Natural killer cell treated with Interleukin-12 subunit alpha and Interleukin-12 subunit beta and Interleukin-15 and Interleukin-18, amount 100 ng/mL, for 72 hours (primary cell): ENCODE measurements around the gene PRDM16. TPM values are rescaled to one million over a fixed set of nuclear protein-coding genes. Genes with fewer than 3 reads are reported as not detected.

Experiments used
- ATAC-seq, 2 donors: fragments of 150-1000 bp; cut with Tn5 transposase in 1 of 2; sonication (Bioruptor Pico), chemical (Tn5 transposase) in 1 of 2; 2 replicates each; pipeline ENCODE4 v1.10.0; 2021
- DNase-seq: peaks from one replicate; pipeline ENCODE4 v3.0.0; 2022; ENCODE audit warnings: low spot score
- H3K27ac Mint-ChIP-seq, 2 donors: 1 replicate in 1 of 2; 2 replicates in 1 of 2; pipeline ENCODE4 v1.8.0; 2022; ENCODE audit warnings: mixed read lengths in 2 of 2, mild to moderate bottlenecking in 1 of 2, moderate library complexity in 1 of 2
- H3K27me3 Mint-ChIP-seq, 2 donors: 1 replicate in 1 of 2; 2 replicates in 1 of 2; pipeline ENCODE4 v1.8.0; 2022; ENCODE audit warnings: mixed read lengths in 2 of 2
- H3K36me3 Mint-ChIP-seq: one replicate; pipeline ENCODE4 v1.8.0; 2022; ENCODE audit warnings: mixed read lengths
- H3K4me1 Mint-ChIP-seq, 2 donors: 1 replicate in 1 of 2; 2 replicates in 1 of 2; pipeline ENCODE4 v1.8.0; 2022; ENCODE audit warnings: low read depth in 2 of 2, mixed read lengths in 2 of 2, mild to moderate bottlenecking in 1 of 2
- H3K4me3 Mint-ChIP-seq: one replicate; pipeline ENCODE4 v1.8.0; 2022; ENCODE audit warnings: mixed read lengths
- H3K9me3 Mint-ChIP-seq: 2 replicates; pipeline ENCODE4 v1.8.0; 2022; ENCODE audit warnings: mixed read lengths
- total RNA-seq, 2 donors: library from RNA; stranded (reverse); gene quantifications; one replicate each; pipeline ENCODE4 v1.2.3, GENCODE V29; 2022

PRDM16 gene
- total RNA-seq, 2 donors from 2014 or later = not detected

DNA sequence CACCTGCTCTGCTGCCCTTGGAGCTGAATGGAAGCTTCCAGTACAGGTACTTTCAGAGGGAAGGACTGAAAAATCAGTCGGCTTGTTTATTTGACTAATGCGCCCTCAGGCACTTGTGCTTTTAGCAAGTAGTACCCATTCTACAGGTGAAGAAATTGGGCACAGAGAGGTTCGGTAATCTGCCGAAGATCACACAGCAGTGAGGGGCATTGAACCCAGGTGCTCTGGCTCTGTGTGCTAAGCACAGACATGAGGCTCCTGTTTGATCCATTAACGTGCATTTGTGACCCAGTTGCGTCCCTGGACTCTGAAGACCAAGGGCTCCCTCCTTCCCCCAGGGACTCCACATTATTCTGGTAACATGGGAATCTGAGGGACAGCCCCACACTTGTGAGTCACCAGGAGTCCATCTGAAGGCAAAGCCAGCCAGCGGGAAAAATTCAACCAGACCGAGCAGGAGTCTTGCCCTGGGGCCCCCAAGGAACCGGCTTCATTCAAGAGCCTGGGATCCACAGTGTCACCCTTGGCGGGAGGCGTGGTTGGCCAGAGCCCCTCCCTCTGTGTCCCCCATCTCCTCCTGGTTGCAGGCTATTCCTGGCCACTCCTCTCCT lies 193.1 kb downstream of the PRDM16 start:
- H3K4me3 Mint-ChIP-seq = no peak overlapping the region
- peaks cover 0 to 4% of the 10 kb centered on the region in 2 donors for H3K4me1 Mint-ChIP-seq
- ATAC-seq = no peak
- no peaks in the 10 kb centered on the region for H3K36me3 Mint-ChIP-seq
- peaks cover 5% of the 10 kb centered on the region for H3K9me3 Mint-ChIP-seq
- no peaks in the 10 kb centered on the region for H3K27me3 Mint-ChIP-seq
- H3K27ac Mint-ChIP-seq = no peak overlapping the region
- DNase-seq = no peak

DNA sequence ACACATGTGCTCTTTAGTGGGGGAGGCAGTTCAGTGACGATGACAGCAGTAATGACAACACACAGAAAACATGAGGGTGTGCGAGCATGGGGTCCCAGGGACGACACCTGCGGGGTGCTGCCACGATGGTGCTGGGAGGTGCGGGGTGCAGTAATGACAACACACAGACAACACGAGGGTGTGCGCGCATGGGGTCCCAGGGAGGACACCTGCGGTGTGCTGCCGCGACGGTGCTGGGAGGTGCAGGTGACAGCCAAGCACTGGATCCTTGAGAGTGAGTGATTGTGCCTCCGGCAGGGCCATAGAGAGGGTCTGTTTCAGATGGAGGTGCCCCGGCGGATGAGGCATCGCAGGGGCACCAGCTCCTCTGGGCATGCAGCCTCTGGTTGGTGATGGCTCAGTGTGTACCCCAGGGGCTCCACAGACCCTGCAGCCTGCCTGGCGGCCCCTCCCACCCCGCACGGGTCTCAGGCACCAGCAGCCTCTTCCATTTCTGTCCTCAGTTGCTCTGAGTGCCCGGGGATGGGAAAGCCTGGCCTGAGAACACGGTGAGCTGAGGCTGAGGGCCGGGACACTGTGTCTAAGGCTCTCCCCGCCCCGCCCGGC lies 193.8 kb downstream of the PRDM16 start:
- Mint-ChIP-seq H3K36me3 (no peaks in the 10 kb centered on the region), H3K9me3 (peaks cover 5% of the 10 kb centered on the region), H3K27me3 (no peaks in the 10 kb centered on the region), H3K4me3 (no peak overlapping the region), H3K27ac (no peak overlapping the region), H3K4me1 (peaks cover 0 to 4% of the 10 kb centered on the region in 2 donors)
- DNase-seq (no peak), ATAC-seq (no peak)

DNA sequence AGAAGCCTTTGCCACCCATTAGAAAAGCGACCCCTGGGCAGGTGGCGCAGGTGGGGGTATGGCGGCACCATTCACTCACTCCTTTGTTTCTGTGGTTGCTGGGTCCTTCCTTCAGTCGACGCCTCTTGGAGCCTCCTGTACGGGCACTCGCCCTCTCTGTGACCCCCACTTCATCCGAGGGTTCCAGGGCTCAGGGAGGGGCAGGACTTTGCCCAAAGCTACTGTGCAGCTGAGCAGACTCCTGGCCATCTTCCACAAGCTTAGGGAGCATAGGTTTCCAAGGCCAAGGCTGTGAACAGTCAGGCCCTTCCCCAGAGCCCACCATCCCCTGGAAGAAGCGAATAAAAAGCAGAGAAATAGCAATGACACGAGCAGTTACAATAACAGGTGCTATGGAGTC lies 194.8 kb downstream of the PRDM16 start:
- H3K27ac Mint-ChIP-seq = no peak overlapping the region
- no peaks in the 10 kb centered on the region for H3K27me3 Mint-ChIP-seq
- ATAC-seq (no peak), DNase-seq (no peak)
- peaks cover 5% of the 10 kb centered on the region for H3K9me3 Mint-ChIP-seq
- no peaks in the 10 kb centered on the region for H3K36me3 Mint-ChIP-seq
- H3K4me3 Mint-ChIP-seq = no peak overlapping the region
- peaks cover 0 to 4% of the 10 kb centered on the region in 2 donors for H3K4me1 Mint-ChIP-seq

DNA sequence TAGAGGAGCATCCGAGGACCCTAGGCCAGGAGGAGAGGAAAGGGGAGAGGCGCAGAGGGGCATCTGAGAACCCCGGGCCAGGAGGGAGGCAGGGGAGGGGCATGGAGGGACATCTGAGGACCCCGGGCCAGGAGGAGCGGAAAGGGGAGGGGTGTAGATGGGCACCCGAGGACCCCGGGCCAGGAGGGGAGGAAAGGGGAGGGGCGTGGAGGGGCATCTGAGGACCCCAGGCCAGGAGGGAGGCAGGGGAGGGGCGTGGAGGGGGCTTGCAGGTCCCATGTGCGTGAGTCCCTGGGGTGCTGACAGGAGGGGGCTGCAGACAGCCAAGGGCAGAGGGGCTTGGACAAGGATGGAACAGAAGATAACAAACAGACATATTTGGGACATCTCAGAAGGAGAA lies 195.5 kb downstream of the PRDM16 start:
- Mint-ChIP-seq H3K27me3 (no peaks in the 10 kb centered on the region), H3K4me1 (peaks cover 0 to 4% of the 10 kb centered on the region in 2 donors), H3K4me3 (no peak overlapping the region), H3K36me3 (no peaks in the 10 kb centered on the region), H3K9me3 (peaks cover 5% of the 10 kb centered on the region), H3K27ac (no peak overlapping the region)
- no peak for ATAC-seq
- no peak for DNase-seq

DNA sequence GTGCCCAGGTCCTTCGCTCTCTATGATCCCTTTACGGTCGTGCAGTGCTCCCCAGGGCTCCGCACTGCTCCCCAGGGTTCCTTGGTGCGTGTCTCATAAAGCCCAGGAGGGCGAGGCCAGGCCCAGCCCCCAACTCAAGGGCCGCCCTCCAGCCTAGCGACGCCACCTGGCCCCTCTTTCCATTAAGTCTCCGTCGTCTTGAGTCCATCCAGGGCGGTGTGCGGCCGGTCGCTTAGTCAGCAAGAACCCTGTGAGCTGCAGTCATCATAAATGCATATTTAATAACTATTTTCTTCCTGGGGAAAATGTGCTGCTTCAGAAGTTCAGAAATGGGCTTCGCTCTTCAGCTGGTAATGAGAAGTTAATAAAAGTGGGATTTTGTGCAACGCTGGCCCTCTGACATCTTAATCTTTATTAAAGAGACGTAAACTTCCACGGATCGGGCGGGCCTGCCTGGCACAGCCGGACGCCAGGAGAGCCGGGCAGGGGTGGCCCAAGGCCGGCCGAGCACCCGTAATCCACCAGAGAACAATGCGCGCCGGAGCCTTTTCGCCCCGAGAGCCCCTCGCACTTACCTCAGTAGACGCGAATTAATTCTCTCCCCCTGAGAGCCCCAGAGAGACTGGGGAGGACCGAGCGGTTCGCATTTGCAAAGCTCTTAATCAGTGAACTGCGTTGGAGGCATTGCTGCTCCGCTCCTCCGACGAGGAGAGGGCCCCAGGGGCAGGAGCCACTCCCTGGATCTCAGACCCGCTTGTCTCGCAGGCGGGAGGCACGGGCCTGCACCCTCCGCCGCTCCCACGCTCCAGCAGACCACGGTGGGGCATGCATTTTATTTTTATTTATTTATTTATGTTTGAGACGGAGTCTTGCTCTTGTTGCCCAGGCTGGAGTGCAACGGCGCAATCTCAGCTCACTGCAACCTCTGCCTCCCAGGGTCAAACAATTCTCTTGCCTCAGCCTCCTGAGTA lies 197.1 kb downstream of the PRDM16 start:
- no peaks in the 10 kb centered on the region for H3K36me3 Mint-ChIP-seq
- H3K27me3 Mint-ChIP-seq = no peaks in the 10 kb centered on the region
- H3K9me3 Mint-ChIP-seq = no peaks in the 10 kb centered on the region
- no peak overlapping the region for H3K27ac Mint-ChIP-seq
- ATAC-seq (no peak), DNase-seq (no peak)
- H3K4me3 Mint-ChIP-seq = no peak overlapping the region
- no peaks in the 10 kb centered on the region for H3K4me1 Mint-ChIP-seq

DNA sequence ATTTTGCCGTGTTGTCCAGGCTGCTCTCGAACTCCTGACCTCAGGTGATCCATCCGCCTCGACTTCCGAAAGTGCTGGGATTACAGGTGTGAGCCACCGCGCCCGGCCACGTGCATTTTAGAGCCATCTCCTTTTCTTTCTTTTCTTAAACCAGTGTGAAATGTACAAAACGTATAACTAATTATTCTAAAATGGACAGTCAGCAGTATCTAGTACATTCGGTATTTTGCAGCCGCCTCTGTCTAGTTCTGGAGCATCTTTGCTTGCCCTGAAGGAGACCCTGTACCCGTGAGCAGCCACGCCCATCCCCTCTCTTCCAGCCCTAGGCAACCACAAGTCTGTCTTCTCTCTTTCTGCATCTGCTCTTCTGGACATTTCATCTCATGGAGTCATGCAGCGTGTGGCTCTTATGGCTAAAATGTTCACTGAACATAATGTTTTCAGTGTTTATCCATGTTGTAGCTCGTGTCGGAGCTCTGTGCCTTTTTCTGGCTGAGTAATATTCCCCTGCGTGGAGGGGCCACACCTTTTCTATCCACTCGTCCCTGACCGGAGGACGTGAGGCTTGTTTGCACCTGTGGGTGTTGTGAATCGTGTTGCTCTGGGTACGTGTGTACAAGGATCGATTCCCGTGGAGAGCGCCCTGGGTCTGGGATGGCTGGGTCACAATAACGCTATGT lies 198.0 kb downstream of the PRDM16 start:
- Mint-ChIP-seq H3K27ac (no peak overlapping the region), H3K27me3 (no peaks in the 10 kb centered on the region), H3K4me1 (no peaks in the 10 kb centered on the region), H3K36me3 (no peaks in the 10 kb centered on the region), H3K9me3 (no peaks in the 10 kb centered on the region), H3K4me3 (no peak overlapping the region)
- no peak for ATAC-seq
- DNase-seq = no peak

DNA sequence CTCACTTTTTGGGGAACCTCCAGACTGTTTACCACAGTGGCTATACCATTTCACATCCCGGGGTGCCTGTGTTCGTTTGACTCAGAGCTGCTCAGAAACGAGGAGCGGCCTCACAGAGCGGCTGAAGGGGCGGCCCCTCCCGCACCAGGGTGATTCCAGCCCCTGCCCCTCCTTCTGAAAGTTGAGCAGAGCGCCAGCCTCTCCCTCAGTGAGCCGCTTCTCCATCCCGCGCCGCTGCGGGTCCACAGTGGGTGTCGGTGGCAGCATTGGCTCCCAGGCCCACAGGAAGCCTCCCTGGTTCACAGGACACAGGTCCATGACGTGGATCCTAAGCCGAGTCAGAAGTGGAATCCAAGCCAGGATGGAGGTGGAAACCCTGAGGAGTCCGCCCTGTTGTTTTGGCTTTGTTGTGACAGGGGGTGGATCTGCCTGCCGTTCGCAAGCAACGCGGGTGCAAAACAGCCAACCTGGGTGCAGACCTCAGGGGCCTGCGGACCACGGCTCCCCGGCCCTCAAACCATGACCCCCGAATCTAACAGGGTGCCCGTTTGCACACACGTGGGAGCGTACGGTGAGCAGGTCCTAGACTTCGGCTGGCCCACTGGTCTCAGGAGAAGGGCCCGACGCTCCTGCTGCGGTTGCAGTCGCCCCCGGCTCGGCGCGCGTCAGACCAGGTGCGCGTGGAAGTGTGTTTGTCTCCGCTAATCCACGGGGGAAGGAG lies 198.7 kb downstream of the PRDM16 start:
- Mint-ChIP-seq H3K4me3 (no peak overlapping the region), H3K4me1 (no peaks in the 10 kb centered on the region), H3K36me3 (no peaks in the 10 kb centered on the region), H3K27ac (no peak overlapping the region), H3K27me3 (no peaks in the 10 kb centered on the region), H3K9me3 (no peaks in the 10 kb centered on the region)
- ATAC-seq = no peak
- no peak for DNase-seq

DNA sequence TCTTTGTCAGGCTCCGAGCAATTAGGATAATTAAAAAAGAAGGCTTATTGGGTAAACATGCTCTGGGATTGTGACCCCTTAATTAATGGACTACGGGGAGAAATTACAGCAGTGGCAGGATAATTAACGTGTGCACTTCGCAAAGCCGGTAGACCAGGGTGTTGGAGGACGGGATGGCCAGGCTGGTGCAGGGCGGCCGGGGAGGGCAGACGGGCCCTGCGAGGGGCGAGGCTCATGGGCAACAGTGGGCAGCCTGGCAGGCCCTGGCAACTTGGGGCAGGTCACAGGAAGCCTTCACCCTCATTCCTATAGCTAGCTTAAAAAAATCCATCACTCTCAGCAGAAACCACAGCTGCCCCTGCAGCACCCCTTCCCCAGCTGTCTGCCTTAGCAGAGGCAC lies 199.3 kb downstream of the PRDM16 start:
- H3K4me3 Mint-ChIP-seq = no peak overlapping the region
- no peak overlapping the region for H3K27ac Mint-ChIP-seq
- no peaks in the 10 kb centered on the region for H3K36me3 Mint-ChIP-seq
- ATAC-seq = no peak
- H3K4me1 Mint-ChIP-seq = no peaks in the 10 kb centered on the region
- no peaks in the 10 kb centered on the region for H3K27me3 Mint-ChIP-seq
- no peak for DNase-seq
- H3K9me3 Mint-ChIP-seq = no peaks in the 10 kb centered on the region

DNA sequence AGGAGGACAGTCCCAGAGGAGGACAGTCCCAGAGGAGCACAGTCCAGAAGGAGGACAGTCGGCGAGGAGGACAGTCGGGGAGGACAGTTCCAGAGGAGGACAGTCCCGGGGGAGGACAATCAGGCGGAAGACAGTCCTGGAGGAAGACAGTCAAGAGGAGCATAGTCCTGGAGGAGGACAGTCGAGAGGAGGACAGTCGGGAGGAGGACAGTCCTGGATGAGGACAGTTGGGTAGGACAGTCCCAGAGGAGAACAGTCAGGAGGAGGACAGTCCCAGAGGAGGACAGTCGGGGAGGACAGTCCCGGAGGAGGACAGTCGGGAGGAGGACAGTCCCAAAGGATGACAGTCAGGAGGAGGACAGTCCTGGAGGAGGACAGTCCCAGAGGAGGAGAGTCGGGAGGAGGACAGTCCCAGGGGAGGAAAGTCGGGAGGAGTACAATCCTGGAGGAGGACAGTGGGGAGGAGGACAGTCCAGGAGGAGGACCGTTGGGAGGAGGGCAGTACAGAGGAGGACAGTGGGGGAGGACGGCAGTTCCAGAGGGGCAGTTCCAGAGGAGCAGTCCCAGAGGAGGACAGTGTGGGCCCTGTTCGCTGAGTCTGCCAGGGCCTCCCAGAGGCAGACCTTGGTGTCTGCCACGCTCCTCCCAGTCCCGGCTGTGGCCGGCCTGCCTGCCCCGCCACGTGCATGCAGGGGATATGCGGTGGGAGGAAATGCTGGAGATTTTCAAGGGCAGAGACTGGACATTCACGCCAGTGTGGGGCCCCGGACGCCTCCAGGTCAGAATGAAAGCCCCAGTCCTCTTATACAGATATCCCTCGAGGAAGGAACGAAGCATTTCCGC lies 201.6 kb downstream of the PRDM16 start:
- no peak overlapping the region for H3K27ac Mint-ChIP-seq
- no peak overlapping the region for H3K4me3 Mint-ChIP-seq
- H3K36me3 Mint-ChIP-seq = no peaks in the 10 kb centered on the region
- DNase-seq (no peak), ATAC-seq (peak in 1 of 2 donors; percentile 34)
- no peaks in the 10 kb centered on the region for H3K4me1 Mint-ChIP-seq
- H3K27me3 Mint-ChIP-seq = no peaks in the 10 kb centered on the region
- H3K9me3 Mint-ChIP-seq = no peaks in the 10 kb centered on the region

DNA sequence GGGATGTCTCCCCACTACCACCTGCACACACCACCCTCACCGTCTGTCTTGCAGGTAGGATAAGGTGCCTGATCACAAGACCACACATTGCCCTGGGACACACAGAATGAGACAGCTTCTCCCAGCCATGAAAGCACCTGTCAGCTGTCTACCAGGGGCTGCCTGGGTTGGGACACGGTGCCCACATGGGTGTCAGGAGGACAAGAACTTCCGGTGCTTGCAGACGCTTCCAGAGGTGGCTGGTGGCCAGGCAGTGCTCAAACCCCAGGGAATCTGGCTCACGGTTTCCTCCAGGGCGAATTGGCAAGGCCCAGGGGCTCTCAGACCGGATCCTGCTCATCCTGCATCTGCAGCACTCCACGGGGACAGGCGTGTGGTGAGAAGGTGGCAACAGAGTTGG lies 202.9 kb downstream of the PRDM16 start:
- ATAC-seq = no peak
- Mint-ChIP-seq H3K4me3 (no peak overlapping the region), H3K4me1 (no peaks in the 10 kb centered on the region), H3K27ac (no peak overlapping the region), H3K27me3 (no peaks in the 10 kb centered on the region), H3K36me3 (no peaks in the 10 kb centered on the region), H3K9me3 (no peaks in the 10 kb centered on the region)
- no peak for DNase-seq

DNA sequence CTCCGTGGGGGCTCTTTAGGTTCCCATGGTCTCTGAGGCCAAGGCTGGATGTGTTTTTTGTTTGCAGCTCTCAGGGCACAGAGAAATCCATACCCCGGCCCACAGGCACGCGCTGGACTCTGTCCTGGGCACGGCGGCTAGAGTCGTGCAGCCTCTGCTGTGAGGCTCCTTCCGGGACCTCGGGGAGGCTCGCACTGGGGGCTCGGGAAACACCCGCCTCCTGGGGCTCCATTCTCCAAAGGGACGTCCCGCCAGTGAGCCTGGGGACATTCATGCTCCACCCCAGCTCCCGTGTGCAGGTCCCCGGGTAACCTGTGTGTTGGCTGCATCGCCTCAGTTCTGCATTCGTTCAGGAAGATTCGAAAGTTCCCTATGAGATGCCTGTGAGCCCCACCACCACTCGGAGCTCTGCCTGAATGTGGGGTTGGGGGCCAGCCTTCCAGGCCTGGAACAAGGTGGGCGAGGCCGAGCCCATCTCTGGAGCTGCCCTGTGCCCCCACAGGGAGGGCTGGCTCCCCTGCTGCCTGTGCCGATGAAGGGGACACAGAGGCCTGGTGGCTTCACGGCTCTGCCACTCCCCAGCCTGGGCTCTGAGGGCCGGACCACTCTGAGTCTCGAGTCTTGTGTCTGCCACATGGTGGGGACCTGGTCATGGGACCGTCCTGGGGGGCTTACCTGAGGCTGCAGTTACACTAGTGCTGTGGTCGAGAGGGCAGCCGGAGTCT lies 203.5 kb downstream of the PRDM16 start:
- no peak for DNase-seq
- H3K4me3 Mint-ChIP-seq = no peak overlapping the region
- H3K27ac Mint-ChIP-seq = no peak overlapping the region
- H3K36me3 Mint-ChIP-seq = no peaks in the 10 kb centered on the region
- H3K9me3 Mint-ChIP-seq = no peaks in the 10 kb centered on the region
- no peaks in the 10 kb centered on the region for H3K4me1 Mint-ChIP-seq
- H3K27me3 Mint-ChIP-seq = no peaks in the 10 kb centered on the region
- ATAC-seq = no peak

DNA sequence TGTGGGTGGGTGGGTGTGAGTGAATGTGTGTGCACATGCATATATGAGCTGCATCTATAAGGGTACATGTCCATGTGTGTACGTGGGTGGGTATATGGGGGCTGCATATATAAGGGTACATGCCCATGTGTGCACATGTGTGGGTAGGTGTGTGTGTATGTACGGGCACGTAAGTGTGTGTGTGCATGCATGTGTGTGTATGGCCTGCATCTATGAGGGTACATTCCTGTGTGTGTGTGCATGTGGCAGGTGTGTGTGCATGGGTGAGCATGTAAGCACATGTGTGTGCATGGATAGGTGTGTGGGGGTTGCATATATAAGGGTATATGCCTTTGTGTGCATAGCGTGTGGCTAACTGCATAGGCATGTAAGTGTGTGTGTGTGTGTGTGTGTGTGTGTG lies 204.4 kb downstream of the PRDM16 start:
- H3K4me1 Mint-ChIP-seq = no peaks in the 10 kb centered on the region
- no peaks in the 10 kb centered on the region for H3K36me3 Mint-ChIP-seq
- H3K27ac Mint-ChIP-seq = no peak overlapping the region
- ATAC-seq (no peak), DNase-seq (no peak)
- H3K27me3 Mint-ChIP-seq = no peaks in the 10 kb centered on the region
- no peaks in the 10 kb centered on the region for H3K9me3 Mint-ChIP-seq
- no peak overlapping the region for H3K4me3 Mint-ChIP-seq
